ENCODE measurements around the gene TOR4A.

Gene TOR4A

GRCh38 chr9:137315581-137316011, 38.1 kb downstream of the TOR4A start:
- no peak for TF ChIP-seq CTCF (conservative IDR thresholded peaks at IDR 0.05; ENCODE audit: low read depth)
- peak overlapping the region; percentile 56 for H3K27ac ChIP-seq
- CTCF ChIA-PET: interaction anchor here (1.1 to 2.0 kb wide), 3 partner anchors 11 to 107 kb away, joined by 3 to 8 read pairs (median 7); partner anchors contain the start of genes EXD3 and NRARP
- POLR2A ChIA-PET (ENCODE audit: low non-redundant PET): no interaction called here
- no peak for DNase-seq (ENCODE audit: low spot score)

- ChIA-PET POLR2A (ENCODE audit: low non-redundant PET) (no interaction called here), CTCF (interaction anchor here (1.1 to 2.0 kb wide), 3 partner anchors 12 to 106 kb away, joined by 3 to 8 read pairs (median 7); partner anchors contain the start of genes EXD3 and NRARP)
- peak overlapping the region; percentile 56 for H3K27ac ChIP-seq
- DNase-seq (ENCODE audit: low spot score): peak; percentile 80
- TF ChIP-seq CTCF (conservative IDR thresholded peaks at IDR 0.05; ENCODE audit: low read depth): no peak
These were observed 38.8 kb downstream of the TOR4A start for GRCh38 chr9:137316012-137316981.

GRCh38 chr9:137317021-137317717, 39.6 kb downstream of the TOR4A start:
- CTCF ChIA-PET: interaction anchor here (0.9 to 2.0 kb wide), 3 partner anchors 13 to 106 kb away, joined by 4 to 8 read pairs (median 7); partner anchors contain the start of genes EXD3, NOXA1 and NRARP
- no peak for TF ChIP-seq CTCF (conservative IDR thresholded peaks at IDR 0.05; ENCODE audit: low read depth)

GRCh38 chr9:137317718-137318511, 40.4 kb downstream of the TOR4A start:
- TF ChIP-seq CTCF (conservative IDR thresholded peaks at IDR 0.05; ENCODE audit: low read depth): no peak
- peak; percentile 5 for DNase-seq (ENCODE audit: low spot score)
- ChIA-PET CTCF (interaction anchor here (0.9 to 1.8 kb wide), 2 partner anchors 16 to 105 kb away, joined by 4 to 8 read pairs (median 6); partner anchors contain the start of genes EXD3, NOXA1 and NRARP), POLR2A (ENCODE audit: low non-redundant PET) (no interaction called here)
- no peak overlapping the region; the same call in 1 of the 2 replicates for H3K27ac ChIP-seq

More at GRCh38 chr9:137317021-137317717, 39.6 kb downstream of the TOR4A start:
- no peak for DNase-seq (ENCODE audit: low spot score)
- H3K27ac ChIP-seq: peak overlapping the region; percentile 56
- POLR2A ChIA-PET (ENCODE audit: low non-redundant PET): no interaction called here

GRCh38 chr9:137318602-137319001, 41.1 kb downstream of the TOR4A start:
- H3K27ac ChIP-seq: no peak overlapping the region
- POLR2A ChIA-PET (ENCODE audit: low non-redundant PET): no interaction called here
- CTCF ChIA-PET: interaction anchor here (0.6 to 1.0 kb wide), 3 partner anchors 16 to 183 kb away, joined by 3 to 6 read pairs (median 3); partner anchors contain the start of gene NRARP
- no peak for DNase-seq (ENCODE audit: low spot score)
- no peak for TF ChIP-seq CTCF (conservative IDR thresholded peaks at IDR 0.05; ENCODE audit: low read depth)

Data from RWPE1 (cell line).